K562 (cell line): ENCODE measurements around the gene GADD45B. TPM values are rescaled to one million over a fixed set of nuclear protein-coding genes. Genes with fewer than 3 reads are reported as not detected.

Source experiments
- AFF1 ChIP-seq, 2 experiments: fragments of 450-650 bp; IDR thresholded peaks; 2 replicates each; pipeline ENCODE4 v1.6.1; 2018; ENCODE audit warnings: mild to moderate bottlenecking in 2 of 2, low read depth in 1 of 2; ENCODE audit not compliant: partially characterized antibody in 2 of 2
- CUX1 ChIP-seq: fragments of 200-800 bp; sonication (Bioruptor generic); IDR thresholded peaks from 2 replicates; pipeline ENCODE4 v1.6.1; 2016; ENCODE audit warnings: missing genetic modification characterization, missing compliant biosample characterization
- HMG20B ChIP-seq: fragments of 250-450 bp; sonication (Bioruptor Pico); IDR thresholded peaks from 2 replicates; pipeline ENCODE4 v1.5.0; 2021; ENCODE audit warnings: mild to moderate bottlenecking
- NFRKB ChIP-seq: fragments of 450-650 bp; IDR thresholded peaks from 2 replicates; pipeline ENCODE4 v1.6.1; 2016; ENCODE audit warnings: low read depth
- RB1 ChIP-seq: fragments of 450-650 bp; IDR thresholded peaks from 2 replicates; pipeline ENCODE4 v1.6.1; 2017; ENCODE audit warnings: low read depth, mild to moderate bottlenecking
- SMAD1 ChIP-seq: fragments of 150-350 bp; IDR thresholded peaks from 2 replicates; pipeline ENCODE4 v1.6.1; 2014; ENCODE audit warnings: low read length, low read depth; ENCODE audit not compliant: partially characterized antibody
- YY1 ChIP-seq, 3 experiments: IDR thresholded peaks; 2 replicates each; pipeline ENCODE4 v1.6.1; 2011; ENCODE audit warnings: low read length in 2 of 3, mild to moderate bottlenecking in 2 of 3, moderate library complexity in 2 of 3, borderline replicate concordance in 1 of 3, control low read depth in 1 of 3, low read depth in 1 of 3; ENCODE audit not compliant: insufficient read depth in 3 of 3, insufficient replicate concordance in 2 of 3, control insufficient read depth in 1 of 3, insufficient read length in 1 of 3; ENCODE audit errors: extremely low read depth in 1 of 3
- ZNF134 ChIP-seq: fragments of 250-450 bp; sonication (Bioruptor Pico); conservative IDR thresholded peaks from 2 replicates; pipeline ENCODE4 v1.4.0; 2020
- ZNF143 ChIP-seq: sonication (generic); formaldehyde crosslinking; IDR thresholded peaks from 2 replicates; pipeline ENCODE4 v1.9.0; 2022; ENCODE audit warnings: mild to moderate bottlenecking, missing genetic modification reagents
- polyA plus RNA-seq, 8 experiments: library from polyadenylated mRNA; depleted of rRNA in 4 of 8; stranded (reverse) in 5 of 8; unstranded in 3 of 8; fragments of >200 nt; fragmentation: Nextera tagmentation in 2 of 8; fragmentation: Illumina TruSeq in 1 of 8; extraction: Ambion mirVana in 2 of 8; extraction: Trizol in 1 of 8; gene quantifications; 2 replicates each; pipeline versions ENCODE4 v1.2.1 to v1.2.3, GENCODE V29; 2011 to 2014; ENCODE audit warnings: inconsistent platforms in 1 of 8, missing spikeins in 1 of 8
- total RNA-seq, 7 experiments: library from RNA; depleted of rRNA in 6 of 7; stranded (reverse); fragments of >200 nt in 6 of 7; fragmentation: Illumina TruSeq in 2 of 7; extraction: Trizol in 2 of 7; gene quantifications; 2 replicates each; pipeline versions ENCODE4 v1.2.1 to v1.2.3, GENCODE V29; 2011 to 2021; ENCODE audit warnings: low replicate concordance in 1 of 7
- TF ChIP-seq, protein P1 (sequence below): fragments of 250-450 bp; sonication (Bioruptor Pico); IDR thresholded peaks from 2 replicates; pipeline ENCODE4 v1.8.0; 2022; ENCODE audit warnings: inconsistent platforms
- TF ChIP-seq, protein P2 (sequence below), 2 experiments: IDR thresholded peaks; 2 replicates each; pipeline ENCODE4 v1.6.1; 2012; ENCODE audit warnings: improper control_type of control experiment in 2 of 2, low read depth in 2 of 2, low read length in 2 of 2, borderline replicate concordance in 1 of 2

GADD45B gene
- total and polyA plus RNA-seq, 9 of the 15 experiments (the other 6 are each of a cell fraction or from before 2014, with no cell fraction given): 0.06 to 4.1 (median 2.1) TPM

DNA sequence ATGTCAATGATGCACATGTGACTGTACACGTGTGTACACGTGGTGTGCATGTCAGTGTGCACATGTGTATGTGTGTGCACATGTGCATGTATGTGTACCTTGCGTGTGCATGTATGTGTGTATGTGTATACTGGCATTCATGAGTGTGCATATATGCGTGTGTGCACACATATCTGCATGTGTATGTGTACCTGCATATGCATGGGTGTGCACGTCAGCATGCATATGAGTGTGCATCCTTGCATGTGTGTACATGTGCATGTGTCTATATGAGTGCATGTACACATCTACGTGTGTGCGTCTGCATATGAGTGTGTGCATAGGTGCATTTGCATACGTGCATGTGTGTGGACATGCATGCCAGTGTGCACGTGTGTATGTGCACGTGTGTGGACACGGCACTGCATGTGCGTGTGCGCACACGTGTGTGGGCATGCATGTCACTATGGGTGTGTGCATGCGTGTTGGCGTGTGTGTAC is 48.5 kb downstream of the GADD45B start (continued):
- TF ChIP-seq CUX1 (CRISPR knock-in tag) (no peak), SMAD1 (no peak), NFRKB (peak; percentile 68; the same call in 1 of the 2 replicates), ZNF143 (CRISPR knock-in tag) (peak; percentile 54; the same call in 1 of the 2 replicates), AFF1 (IDR thresholded peaks at IDR 0.05; ENCODE audit: low read depth in 1 of 2, partially characterized antibody in 2 of 2) (peak in 1 of 2 experiments; percentile 54), YY1 (IDR thresholded peaks at IDR 0.05; ENCODE audit: borderline replicate concordance in 1 of 3, control insufficient read depth in 1 of 3, extremely low read depth in 1 of 3, insufficient read depth in 3 of 3, insufficient read length in 1 of 3, insufficient replicate concordance in 2 of 3, low read depth in 1 of 3, low read length in 2 of 3) (no peak), ZNF134 (no peak), RB1 (no peak), HMG20B (CRISPR knock-in tag) (no peak)
- TF ChIP-seq, protein P1, sequence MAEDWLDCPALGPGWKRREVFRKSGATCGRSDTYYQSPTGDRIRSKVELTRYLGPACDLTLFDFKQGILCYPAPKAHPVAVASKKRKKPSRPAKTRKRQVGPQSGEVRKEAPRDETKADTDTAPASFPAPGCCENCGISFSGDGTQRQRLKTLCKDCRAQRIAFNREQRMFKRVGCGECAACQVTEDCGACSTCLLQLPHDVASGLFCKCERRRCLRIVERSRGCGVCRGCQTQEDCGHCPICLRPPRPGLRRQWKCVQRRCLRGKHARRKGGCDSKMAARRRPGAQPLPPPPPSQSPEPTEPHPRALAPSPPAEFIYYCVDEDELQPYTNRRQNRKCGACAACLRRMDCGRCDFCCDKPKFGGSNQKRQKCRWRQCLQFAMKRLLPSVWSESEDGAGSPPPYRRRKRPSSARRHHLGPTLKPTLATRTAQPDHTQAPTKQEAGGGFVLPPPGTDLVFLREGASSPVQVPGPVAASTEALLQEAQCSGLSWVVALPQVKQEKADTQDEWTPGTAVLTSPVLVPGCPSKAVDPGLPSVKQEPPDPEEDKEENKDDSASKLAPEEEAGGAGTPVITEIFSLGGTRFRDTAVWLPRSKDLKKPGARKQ: 0 out of 2 replicates have a peak, but pooled peaks have one; percentile 32
- TF ChIP-seq, protein P2, sequence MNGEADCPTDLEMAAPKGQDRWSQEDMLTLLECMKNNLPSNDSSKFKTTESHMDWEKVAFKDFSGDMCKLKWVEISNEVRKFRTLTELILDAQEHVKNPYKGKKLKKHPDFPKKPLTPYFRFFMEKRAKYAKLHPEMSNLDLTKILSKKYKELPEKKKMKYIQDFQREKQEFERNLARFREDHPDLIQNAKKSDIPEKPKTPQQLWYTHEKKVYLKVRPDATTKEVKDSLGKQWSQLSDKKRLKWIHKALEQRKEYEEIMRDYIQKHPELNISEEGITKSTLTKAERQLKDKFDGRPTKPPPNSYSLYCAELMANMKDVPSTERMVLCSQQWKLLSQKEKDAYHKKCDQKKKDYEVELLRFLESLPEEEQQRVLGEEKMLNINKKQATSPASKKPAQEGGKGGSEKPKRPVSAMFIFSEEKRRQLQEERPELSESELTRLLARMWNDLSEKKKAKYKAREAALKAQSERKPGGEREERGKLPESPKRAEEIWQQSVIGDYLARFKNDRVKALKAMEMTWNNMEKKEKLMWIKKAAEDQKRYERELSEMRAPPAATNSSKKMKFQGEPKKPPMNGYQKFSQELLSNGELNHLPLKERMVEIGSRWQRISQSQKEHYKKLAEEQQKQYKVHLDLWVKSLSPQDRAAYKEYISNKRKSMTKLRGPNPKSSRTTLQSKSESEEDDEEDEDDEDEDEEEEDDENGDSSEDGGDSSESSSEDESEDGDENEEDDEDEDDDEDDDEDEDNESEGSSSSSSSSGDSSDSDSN (IDR thresholded peaks at IDR 0.05; ENCODE audit: borderline replicate concordance in 1 of 2, low read depth in 2 of 2, low read length in 2 of 2): no peak
